ENCODE results near the gene KAT2B. TPM values are rescaled to one million over a fixed set of nuclear protein-coding genes. Genes with fewer than 3 reads are reported as not detected.

Gene KAT2B
- total and polyA plus RNA-seq, 2 of the 8 experiments (the other 6 are each of a cell fraction or from before 2014, with no cell fraction given): 0.24 to 0.91 TPM

DNA sequence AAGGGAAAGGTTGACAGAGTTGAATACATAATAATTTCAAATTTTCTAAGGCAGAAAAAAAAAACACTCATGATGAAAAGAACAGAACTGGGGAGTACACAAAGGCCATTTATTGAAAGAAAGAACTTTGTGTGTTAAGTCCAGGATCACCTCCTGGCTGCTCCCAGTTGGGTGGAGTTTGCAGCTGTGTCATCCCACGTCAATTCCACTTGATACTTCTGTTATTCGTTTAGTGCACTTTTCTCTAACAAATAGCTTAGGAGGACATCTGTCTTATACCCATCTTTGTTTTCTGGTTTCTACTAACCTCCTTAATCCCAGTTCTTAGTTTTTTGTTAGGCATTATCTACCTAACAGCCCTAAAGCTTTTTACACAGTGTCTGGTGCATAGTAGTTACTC, 101.1 kb downstream of the KAT2B start:
- POLR2A ChIA-PET (ENCODE audit: partially characterized antibody): interaction anchor here (0.7 to 1.1 kb wide), 2 partner anchors 9 to 13 kb away, joined by 3 to 4 read pairs; no protein-coding TSS in a partner anchor
- FAIRE-seq (no peak), DNase-seq (ENCODE audit: low read depth in 1 of 2, low spot score in 2 of 2) (no peak)
- no peak overlapping the region for H3K14ac ChIP-seq (ENCODE audit: insufficient read length)
- H3K4me3 ChIP-seq (ENCODE audit: extremely low read depth in 1 of 4, insufficient read depth in 2 of 4, low read depth in 3 of 4, low read length in 4 of 4): no peak overlapping the region
- H2BK12ac ChIP-seq (ENCODE audit: low read depth, low read length): no peak overlapping the region
- H3K27me3 ChIP-seq (replicated peaks in 1 of 4; ENCODE audit: control insufficient read depth in 3 of 4, extremely low read depth in 1 of 4, insufficient read depth in 3 of 4, low read length in 3 of 4): no peaks in the 10 kb centered on the region
- 83% methylated on average over 2 of the region's 2 CpGs; no CpG with 5 or more reads in 1 of the 2 experiments for WGBS, 2 experiments (ENCODE audit: extremely low coverage in 1 of 2, insufficient coverage in 1 of 2, insufficient read length in 1 of 2, insufficient replicate concordance in 2 of 2, low coverage in 1 of 2, low lambda C conversion rate in 2 of 2, missing lambda C conversion rate in 1 of 2)
- 0 out of 2 replicates have a peak, but pooled peaks cover 2% of the 10 kb centered on the region for H3K23me2 ChIP-seq (ENCODE audit: low read depth, low read length)
- H3K4ac ChIP-seq (replicated peaks; ENCODE audit: insufficient read length, low read depth, low read length): no peak overlapping the region
- H2AFZ ChIP-seq (ENCODE audit: low read length): no peak overlapping the region
- H2BK15ac ChIP-seq (ENCODE audit: low read length): no peak overlapping the region
- no peak overlapping the region for H3K4me2 ChIP-seq (ENCODE audit: insufficient read depth in 1 of 2, low read depth in 2 of 2, low read length in 2 of 2)
- no peak overlapping the region for H3K27ac ChIP-seq (ENCODE audit: low read depth, low read length)
- H4K20me1 ChIP-seq (replicated peaks in 1 of 2; ENCODE audit: control insufficient read depth in 1 of 2, insufficient read depth in 2 of 2, low read length in 2 of 2): no peaks in the 10 kb centered on the region
- no peaks in the 10 kb centered on the region for H3K9me3 ChIP-seq (ENCODE audit: insufficient read depth in 2 of 2, low read depth in 1 of 2, low read length in 1 of 2)
- no peak overlapping the region for H2BK5ac ChIP-seq (ENCODE audit: low read depth, low read length)
- no peaks in the 10 kb centered on the region; a peak in 1 of 7 replicates for H3K4me1 ChIP-seq (replicated peaks in 1 of 4; ENCODE audit: control insufficient read depth in 3 of 4, insufficient read depth in 4 of 4, low read length in 3 of 4)
- H3K23ac ChIP-seq (ENCODE audit: insufficient read length): no peak overlapping the region
- no peak overlapping the region for H4K91ac ChIP-seq (replicated peaks; ENCODE audit: insufficient read length, low read length)
- H4K8ac ChIP-seq (ENCODE audit: extremely low read depth, insufficient read depth, low read length): no peak overlapping the region
- no peak overlapping the region for H2BK20ac ChIP-seq (ENCODE audit: low read length)
- CTCF ChIA-PET (ENCODE audit: partially characterized antibody): interaction anchor here (0.6 to 0.9 kb wide), 4 partner anchors 9 to 331 kb away, joined by 3 to 4 read pairs (median 3); no protein-coding TSS in a partner anchor
- no peak overlapping the region for H3K9ac ChIP-seq (replicated peaks in 1 of 4; ENCODE audit: extremely low read depth in 1 of 4, low read depth in 3 of 4, low read length in 3 of 4)
- H4K5ac ChIP-seq (ENCODE audit: insufficient read length, low read depth, low read length): no peak overlapping the region
- no peaks in the 10 kb centered on the region for H3K79me2 ChIP-seq (ENCODE audit: control insufficient read depth in 1 of 2, insufficient read depth in 2 of 2, low read length in 2 of 2)
- no peak overlapping the region for H2AK5ac ChIP-seq (ENCODE audit: low read depth, low read length)
- no peak overlapping the region for H2BK120ac ChIP-seq (replicated peaks; ENCODE audit: low read depth, low read length)
- no peaks in the 10 kb centered on the region for H3K36me3 ChIP-seq (ENCODE audit: control insufficient read depth in 2 of 4, insufficient read depth in 4 of 4, low read length in 3 of 4)
- H3K56ac ChIP-seq (replicated peaks; ENCODE audit: insufficient read length, low read depth, low read length): no peak overlapping the region
- no peaks in the 10 kb centered on the region for H3K79me1 ChIP-seq (ENCODE audit: low read depth, low read length)
- no peak overlapping the region for H3K18ac ChIP-seq (ENCODE audit: extremely low read depth, low read length)
- no peak for TF ChIP-seq EP300 (IDR thresholded peaks at IDR 0.05; ENCODE audit: borderline replicate concordance in 1 of 2, low read depth in 2 of 2, low read length in 2 of 2)
- TF ChIP-seq, protein P1, sequence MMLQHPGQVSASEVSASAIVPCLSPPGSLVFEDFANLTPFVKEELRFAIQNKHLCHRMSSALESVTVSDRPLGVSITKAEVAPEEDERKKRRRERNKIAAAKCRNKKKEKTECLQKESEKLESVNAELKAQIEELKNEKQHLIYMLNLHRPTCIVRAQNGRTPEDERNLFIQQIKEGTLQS (IDR thresholded peaks at IDR 0.05; ENCODE audit: insufficient read depth, low read depth, low read length): no peak
- no peak for TF ChIP-seq CHD1 (IDR thresholded peaks at IDR 0.05; ENCODE audit: low read depth, low read length)
- no peak for TF ChIP-seq RBBP5 (IDR thresholded peaks at IDR 0.05; ENCODE audit: borderline replicate concordance, low read depth, low read length)
- TF ChIP-seq CBX5 (IDR thresholded peaks at IDR 0.05; ENCODE audit: low read depth, low read length): no peak
- TF ChIP-seq GABPA (IDR thresholded peaks at IDR 0.05; ENCODE audit: borderline replicate concordance, insufficient read depth, low read length): no peak
- TF ChIP-seq CREB1 (IDR thresholded peaks at IDR 0.05): no peak
- TF ChIP-seq, protein P2, sequence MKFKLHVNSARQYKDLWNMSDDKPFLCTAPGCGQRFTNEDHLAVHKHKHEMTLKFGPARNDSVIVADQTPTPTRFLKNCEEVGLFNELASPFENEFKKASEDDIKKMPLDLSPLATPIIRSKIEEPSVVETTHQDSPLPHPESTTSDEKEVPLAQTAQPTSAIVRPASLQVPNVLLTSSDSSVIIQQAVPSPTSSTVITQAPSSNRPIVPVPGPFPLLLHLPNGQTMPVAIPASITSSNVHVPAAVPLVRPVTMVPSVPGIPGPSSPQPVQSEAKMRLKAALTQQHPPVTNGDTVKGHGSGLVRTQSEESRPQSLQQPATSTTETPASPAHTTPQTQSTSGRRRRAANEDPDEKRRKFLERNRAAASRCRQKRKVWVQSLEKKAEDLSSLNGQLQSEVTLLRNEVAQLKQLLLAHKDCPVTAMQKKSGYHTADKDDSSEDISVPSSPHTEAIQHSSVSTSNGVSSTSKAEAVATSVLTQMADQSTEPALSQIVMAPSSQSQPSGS (IDR thresholded peaks at IDR 0.05; ENCODE audit: low read length): no peak
- no peak for TF ChIP-seq SP4 (IDR thresholded peaks at IDR 0.05; ENCODE audit: low read length)
- TF ChIP-seq CHD2 (IDR thresholded peaks at IDR 0.05; ENCODE audit: low read length): no peak
- TF ChIP-seq KDM1A (IDR thresholded peaks at IDR 0.05; ENCODE audit: borderline replicate concordance, low read length): no peak
- TF ChIP-seq YY1 (IDR thresholded peaks at IDR 0.05; ENCODE audit: low read depth, low read length): no peak
